A549 (cell line): Measurements from ENCODE around the gene TSSC4.

Experiments
- BHLHE40 ChIP-seq: IDR thresholded peaks from 2 replicates; pipeline ENCODE4 v1.6.1; 2012; ENCODE audit warnings: low read depth, low read length, inconsistent platforms
- CTCF ChIP-seq: fragments of >200 bp; sonication (Bioruptor Twin); formaldehyde crosslinking; IDR thresholded peaks from 3 replicates; pipeline ENCODE4 v1.5.1; 2016
- EHMT2 ChIP-seq: fragments of 200-600 bp; sonication (generic); IDR thresholded peaks from 2 replicates; pipeline ENCODE4 v1.6.1; 2016; ENCODE audit warnings: antibody characterized with exemption, low read depth, mild to moderate bottlenecking, moderate library complexity
- EP300 ChIP-seq, 2 experiments: fragments of >200 bp; sonication (Bioruptor Twin); formaldehyde crosslinking; IDR thresholded peaks; 2 replicates in 1 of 2; 3 replicates in 1 of 2; pipeline ENCODE4 v1.6.1; 2016 to 2017
- ESRRA ChIP-seq: fragments of 150-350 bp; IDR thresholded peaks from 2 replicates; pipeline ENCODE4 v1.6.1; 2014; ENCODE audit warnings: mild to moderate bottlenecking, low read length, borderline replicate concordance
- JUNB ChIP-seq: fragments of >200 bp; sonication (Bioruptor Twin); formaldehyde crosslinking; IDR thresholded peaks from 2 replicates; pipeline ENCODE4 v1.6.1; 2016
- MAFK ChIP-seq: fragments of 450-650 bp; IDR thresholded peaks from 2 replicates; pipeline ENCODE4 v1.6.1; 2014; ENCODE audit not compliant: partially characterized antibody
- POLR2A ChIP-seq: IDR thresholded peaks from 2 replicates; pipeline ENCODE4 v1.6.1; 2012; ENCODE audit warnings: mild to moderate bottlenecking, low read length
- RFX5 ChIP-seq: fragments of 450-650 bp; IDR thresholded peaks from 2 replicates; pipeline ENCODE4 v1.7.1; 2014; ENCODE audit warnings: antibody characterized with exemption, mild to moderate bottlenecking, moderate library complexity
- SMC3 ChIP-seq: fragments of >200 bp; sonication (Bioruptor Twin); formaldehyde crosslinking; IDR thresholded peaks from 3 replicates; pipeline ENCODE4 v1.6.1; 2018; ENCODE audit warnings: inconsistent platforms

- TF ChIP-seq CTCF = no peak
- TF ChIP-seq RFX5 = no peak
- no peak for TF ChIP-seq BHLHE40
- no peak for TF ChIP-seq MAFK
- TF ChIP-seq JUNB = no peak
- no peak for TF ChIP-seq SMC3
- no peak for TF ChIP-seq EP300 (IDR thresholded peaks at IDR 0.05)
- TF ChIP-seq POLR2A = no peak
- no peak for TF ChIP-seq EHMT2
- no peak for TF ChIP-seq ESRRA
Observed at GRCh38 chr11:2385156-2386151, 15.1 kb upstream of the TSSC4 start.
